Endodermal cell (in vitro differentiated cells): Measurements from ENCODE around the gene ANKFY1. TPM values are rescaled to one million over a fixed set of nuclear protein-coding genes. Genes with fewer than 3 reads are reported as not detected.
A peak's percentile ranks its signal among the peaks of the same experiment; 100 is the strongest.

Source experiments
- DNase-seq: peaks from one replicate; pipeline ENCODE4 v3.0.0-alpha.2; 2017
- H3K27ac ChIP-seq: 2 replicates; pipeline ENCODE4 v1.5.1; 2013; ENCODE audit warnings: mild to moderate bottlenecking, low read depth, low read length, moderate library complexity
- H3K27me3 ChIP-seq: 2 replicates; pipeline ENCODE4 v1.6.1; 2013; ENCODE audit warnings: mild to moderate bottlenecking, low read length, moderate library complexity; ENCODE audit not compliant: insufficient read depth, control insufficient read depth, poor library complexity, severe bottlenecking
- H3K36me3 ChIP-seq: 2 replicates; pipeline ENCODE4 v1.7.0; 2013; ENCODE audit warnings: mild to moderate bottlenecking, low read length, moderate library complexity; ENCODE audit not compliant: control insufficient read depth, insufficient read depth
- H3K4me1 ChIP-seq: one replicate; pipeline ENCODE4 v1.7.0; 2013; ENCODE audit warnings: low read length; ENCODE audit not compliant: control insufficient read depth, insufficient read depth
- H3K4me3 ChIP-seq: 2 replicates; pipeline ENCODE4 v1.5.1; 2013; ENCODE audit warnings: mild to moderate bottlenecking, low read length, moderate library complexity
- H3K9ac ChIP-seq: 2 replicates; pipeline ENCODE4 v1.6.1; 2013; ENCODE audit warnings: mild to moderate bottlenecking, low read length, moderate library complexity; ENCODE audit not compliant: poor library complexity, severe bottlenecking; ENCODE audit errors: extremely low read depth
- H3K9me3 ChIP-seq: 2 replicates; pipeline ENCODE4 v1.6.1; 2013; ENCODE audit warnings: mild to moderate bottlenecking, low read length, moderate library complexity; ENCODE audit not compliant: control insufficient read depth
- H3K27ac Mint-ChIP-seq: 2 replicates; pipeline ENCODE4 v1.8.0; 2020; ENCODE audit warnings: mixed read lengths
- H3K27me3 Mint-ChIP-seq: 2 replicates; pipeline ENCODE4 v1.8.0; 2021; ENCODE audit warnings: mild to moderate bottlenecking, mixed read lengths; ENCODE audit not compliant: insufficient read depth
- H3K36me3 Mint-ChIP-seq: 2 replicates; pipeline ENCODE4 v1.8.0; 2020; ENCODE audit warnings: low read depth, mixed read lengths
- H3K4me1 Mint-ChIP-seq: 2 replicates; pipeline ENCODE4 v1.8.0; 2020; ENCODE audit warnings: mixed read lengths
- H3K4me3 Mint-ChIP-seq: 2 replicates; pipeline ENCODE4 v1.8.0; 2020; ENCODE audit warnings: mild to moderate bottlenecking, moderate library complexity, mixed read lengths
- H3K9me3 Mint-ChIP-seq: 2 replicates; pipeline ENCODE4 v1.8.0; 2020; ENCODE audit warnings: mild to moderate bottlenecking, mixed read lengths
- whole genome bisulfite sequencing, 2 experiments: methylation state at CpG; one replicate each; pipeline versions ENCODE4 v1.1.5 to v1.1.7; 2013; ENCODE audit warnings: missing lambda C conversion rate in 2 of 2, mixed read lengths in 1 of 2; ENCODE audit not compliant: insufficient coverage in 1 of 2, insufficient read length in 1 of 2; 5-methylcytosine and 5-hydroxymethylcytosine counted together
- total RNA-seq, 2 donors: library from RNA; stranded (reverse); fragmentation: NEBNext Ultra II Directional in 1 of 2; extraction: Animal tissue kit (Norgen Biotek cat#: 25700) in 1 of 2; gene quantifications; 2 replicates in 1 of 2; 3 replicates in 1 of 2; pipeline ENCODE4 v1.2.1, GENCODE V29; 2021
- TF ChIP-seq, protein P1 (sequence below): fragments of 200-600 bp; sonication (generic); conservative IDR thresholded peaks from 2 replicates; pipeline ENCODE4 v1.5.0; 2021; ENCODE audit warnings: antibody characterized with exemption, mild to moderate bottlenecking

Gene ANKFY1
- total RNA-seq, 2 donors from 2014 or later, result 48.0 to 62.4 TPM

DNA sequence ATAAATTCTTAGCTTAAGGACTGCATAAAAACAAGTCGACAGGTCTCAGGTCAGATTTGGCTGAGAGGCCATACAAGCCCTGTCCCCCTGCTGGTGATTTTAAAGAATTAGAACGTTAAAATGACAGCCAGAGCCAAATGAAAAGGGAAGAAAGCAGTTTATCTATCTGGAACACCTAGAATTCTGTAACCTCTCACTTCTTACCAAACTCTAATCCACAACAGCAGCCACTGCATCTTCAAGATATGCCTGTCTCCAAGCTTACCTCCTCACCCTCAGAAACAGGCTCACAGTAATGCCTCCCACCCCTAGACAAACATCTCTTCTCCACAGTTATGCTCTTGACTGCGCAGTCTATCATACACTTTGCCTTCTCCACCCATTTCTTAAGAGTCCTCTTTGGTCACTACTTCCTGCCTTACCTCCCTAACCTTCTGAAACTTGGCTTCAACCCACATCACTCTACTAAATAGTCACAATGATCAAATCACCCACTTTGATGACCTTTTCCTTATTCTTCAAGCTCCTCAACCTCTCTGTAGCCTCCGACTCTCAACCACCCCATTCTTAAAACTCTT, 14.2 kb downstream of the ANKFY1 start:
- no peaks in the 10 kb centered on the region for H3K27me3 ChIP-seq
- H3K4me3 Mint-ChIP-seq, result no peak overlapping the region
- H3K4me1 ChIP-seq, result peaks cover 5% of the 10 kb centered on the region
- WGBS, 2 experiments, result 67 to 69% methylated on average over 3 to 4 of the region's 4 CpGs
- H3K4me3 ChIP-seq, result no peak overlapping the region
- TF ChIP-seq, protein P1, sequence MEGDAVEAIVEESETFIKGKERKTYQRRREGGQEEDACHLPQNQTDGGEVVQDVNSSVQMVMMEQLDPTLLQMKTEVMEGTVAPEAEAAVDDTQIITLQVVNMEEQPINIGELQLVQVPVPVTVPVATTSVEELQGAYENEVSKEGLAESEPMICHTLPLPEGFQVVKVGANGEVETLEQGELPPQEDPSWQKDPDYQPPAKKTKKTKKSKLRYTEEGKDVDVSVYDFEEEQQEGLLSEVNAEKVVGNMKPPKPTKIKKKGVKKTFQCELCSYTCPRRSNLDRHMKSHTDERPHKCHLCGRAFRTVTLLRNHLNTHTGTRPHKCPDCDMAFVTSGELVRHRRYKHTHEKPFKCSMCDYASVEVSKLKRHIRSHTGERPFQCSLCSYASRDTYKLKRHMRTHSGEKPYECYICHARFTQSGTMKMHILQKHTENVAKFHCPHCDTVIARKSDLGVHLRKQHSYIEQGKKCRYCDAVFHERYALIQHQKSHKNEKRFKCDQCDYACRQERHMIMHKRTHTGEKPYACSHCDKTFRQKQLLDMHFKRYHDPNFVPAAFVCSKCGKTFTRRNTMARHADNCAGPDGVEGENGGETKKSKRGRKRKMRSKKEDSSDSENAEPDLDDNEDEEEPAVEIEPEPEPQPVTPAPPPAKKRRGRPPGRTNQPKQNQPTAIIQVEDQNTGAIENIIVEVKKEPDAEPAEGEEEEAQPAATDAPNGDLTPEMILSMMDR, result peak; percentile 83
- H3K27ac Mint-ChIP-seq, result no peak overlapping the region
- H3K9me3 ChIP-seq, result no peaks in the 10 kb centered on the region
- peaks cover 17% of the 10 kb centered on the region for H3K4me1 Mint-ChIP-seq
- peaks cover 12% of the 10 kb centered on the region for H3K36me3 Mint-ChIP-seq
- H3K9me3 Mint-ChIP-seq, result no peaks in the 10 kb centered on the region
- H3K36me3 ChIP-seq, result peaks cover 24% of the 10 kb centered on the region
- DNase-seq, result peak; percentile 60
- no peaks in the 10 kb centered on the region for H3K27me3 Mint-ChIP-seq
- no peak overlapping the region for H3K27ac ChIP-seq
- H3K9ac ChIP-seq, result no peak overlapping the region

DNA sequence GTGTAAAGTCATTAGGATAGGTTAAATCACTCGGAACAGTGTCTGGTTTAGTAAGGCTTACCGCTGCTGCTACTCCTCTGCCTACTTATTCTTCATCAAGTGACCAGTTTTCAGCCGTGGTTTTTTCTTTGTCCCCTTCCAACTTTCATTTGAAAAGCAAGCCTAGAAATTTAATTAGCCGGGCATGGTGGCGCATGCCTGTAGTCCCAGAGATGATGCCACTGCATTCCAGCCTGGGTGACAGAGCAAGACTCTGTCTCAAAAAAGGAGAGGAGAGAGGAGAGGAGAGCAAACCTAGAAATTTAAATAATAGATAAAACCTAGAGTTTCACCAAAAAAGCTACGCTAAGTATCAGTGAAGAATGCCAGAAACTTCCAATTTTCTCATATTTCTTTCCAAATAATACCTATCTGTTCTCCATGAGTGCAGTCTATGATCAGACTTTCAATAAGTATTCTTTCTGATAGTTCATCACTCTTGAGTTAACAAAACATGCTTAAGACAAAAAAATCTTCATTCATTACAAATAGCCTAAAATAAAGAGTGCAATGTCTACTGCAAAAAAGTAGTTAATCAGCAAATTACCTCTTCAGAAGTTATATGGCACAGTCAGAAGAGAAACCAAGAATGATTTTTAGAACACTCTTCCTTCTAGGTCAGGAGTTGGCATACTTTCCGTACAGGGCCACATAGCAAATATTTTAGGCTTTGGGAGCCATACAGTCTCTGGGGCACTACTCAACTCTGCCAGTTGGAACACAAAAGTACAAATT, 15.1 kb downstream of the ANKFY1 start:
- no peaks in the 10 kb centered on the region for H3K27me3 Mint-ChIP-seq
- no peak overlapping the region for H3K4me3 Mint-ChIP-seq
- H3K27ac Mint-ChIP-seq, result peak overlapping the region; percentile 48
- H3K4me1 Mint-ChIP-seq, result peaks cover 17% of the 10 kb centered on the region
- H3K4me1 ChIP-seq, result peaks cover 5% of the 10 kb centered on the region
- H3K4me3 ChIP-seq, result no peak overlapping the region
- H3K9me3 Mint-ChIP-seq, result no peaks in the 10 kb centered on the region
- peak; percentile 8 for DNase-seq
- WGBS, 2 experiments, result 93 to 95% methylated on average over 5 to 7 of the region's 7 CpGs
- H3K9me3 ChIP-seq, result no peaks in the 10 kb centered on the region
- peaks cover 12% of the 10 kb centered on the region for H3K36me3 Mint-ChIP-seq
- no peak overlapping the region for H3K9ac ChIP-seq
- no peak overlapping the region for H3K27ac ChIP-seq
- TF ChIP-seq, protein P1, result no peak
- peaks cover 24% of the 10 kb centered on the region for H3K36me3 ChIP-seq
- no peaks in the 10 kb centered on the region for H3K27me3 ChIP-seq

DNA sequence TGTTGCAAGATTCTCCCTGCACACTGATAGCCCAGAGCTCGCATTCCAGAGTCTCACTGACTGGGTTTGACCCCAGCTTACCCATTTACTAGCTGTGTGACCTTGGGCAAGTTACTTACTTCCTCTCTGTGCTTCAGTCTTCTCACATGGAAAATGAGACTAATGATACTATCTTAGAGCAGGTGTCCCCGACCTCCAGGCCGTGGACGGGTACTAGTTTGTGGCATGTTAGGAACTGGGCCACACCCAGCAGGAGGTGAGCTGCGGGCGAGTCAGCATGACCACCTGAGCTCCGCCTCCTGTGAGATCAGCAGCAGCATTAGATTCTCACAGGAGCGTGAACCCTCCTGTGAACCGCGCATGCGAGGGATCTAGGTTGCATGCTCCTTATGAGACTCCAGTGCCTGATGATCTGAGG, 15.8 kb downstream of the ANKFY1 start:
- Mint-ChIP-seq H3K36me3 (peaks cover 12% of the 10 kb centered on the region), H3K4me1 (peaks cover 17% of the 10 kb centered on the region), H3K27ac (peak overlapping the region; percentile 48), H3K27me3 (no peaks in the 10 kb centered on the region), H3K4me3 (no peak overlapping the region), H3K9me3 (no peaks in the 10 kb centered on the region)
- H3K9ac ChIP-seq, result no peak overlapping the region
- no peaks in the 10 kb centered on the region for H3K27me3 ChIP-seq
- TF ChIP-seq, protein P1, result no peak
- H3K4me3 ChIP-seq, result no peak overlapping the region
- H3K9me3 ChIP-seq, result no peaks in the 10 kb centered on the region
- peak; percentile 89 for DNase-seq
- H3K36me3 ChIP-seq, result peaks cover 28% of the 10 kb centered on the region
- 79 to 87% methylated on average over 9 to 11 of the region's 11 CpGs for WGBS, 2 experiments
- peaks cover 5% of the 10 kb centered on the region for H3K4me1 ChIP-seq
- no peak overlapping the region for H3K27ac ChIP-seq
